ENCODE results near the gene RGPD8.
"Not testable (repeated sequence)": the region's sequence is repeated elsewhere in the genome, so short reads cannot be mapped to it uniquely, and the experiment has no call there.

The RGPD8 gene

DNA sequence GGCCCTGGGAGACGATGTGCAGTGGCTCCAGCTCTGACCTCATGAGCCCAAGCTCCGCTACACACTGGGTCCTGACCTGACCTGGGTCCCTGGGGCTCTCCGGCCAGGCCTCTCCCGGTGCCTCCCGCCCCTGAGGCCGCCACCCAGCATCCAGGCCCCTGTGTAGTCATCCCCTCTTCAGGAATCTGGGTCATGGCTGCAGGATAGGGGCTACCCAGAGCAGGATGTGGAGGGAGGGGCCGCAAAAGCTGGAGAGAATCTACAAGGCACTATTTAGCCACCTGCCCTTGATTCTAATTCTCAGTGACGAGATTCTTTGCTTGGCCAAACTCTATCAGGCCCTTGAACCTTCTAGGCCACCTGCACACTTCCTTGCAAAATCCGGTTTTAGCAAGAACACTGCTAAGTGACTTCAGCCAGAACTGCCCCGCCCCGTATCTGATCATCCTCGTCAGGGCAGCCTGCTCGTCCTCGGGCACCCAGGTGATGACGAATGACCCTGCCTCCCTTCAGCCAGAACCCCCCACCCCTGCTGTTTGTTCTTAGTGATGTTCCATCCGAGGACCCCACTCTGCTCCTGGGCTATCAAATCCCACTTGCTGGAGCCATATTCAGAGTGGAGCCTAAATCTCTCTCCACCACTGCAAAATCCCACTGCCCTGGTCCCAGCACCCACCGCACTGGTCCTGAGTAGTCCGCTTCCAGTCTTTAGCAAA lies 2.4 kb upstream of the RGPD8 start:
- no CpG with 5 or more reads among the region's 18 CpGs for WGBS (ENCODE audit: insufficient coverage, insufficient read length)
- H3K4me3 ChIP-seq (ENCODE audit: low read length); H3K27ac ChIP-seq (ENCODE audit: low read length); H3K4me1 ChIP-seq (ENCODE audit: control insufficient read depth, insufficient read depth, low read length); H3K27me3 ChIP-seq (ENCODE audit: control insufficient read depth, insufficient read depth, low read length); DNase-seq (ENCODE audit: low read depth, low spot score); H3K9me3 ChIP-seq (ENCODE audit: control insufficient read depth, insufficient read depth, low read length); H3K36me3 ChIP-seq (ENCODE audit: control insufficient read depth, insufficient read depth, low read length): not testable (repeated sequence)

DNA sequence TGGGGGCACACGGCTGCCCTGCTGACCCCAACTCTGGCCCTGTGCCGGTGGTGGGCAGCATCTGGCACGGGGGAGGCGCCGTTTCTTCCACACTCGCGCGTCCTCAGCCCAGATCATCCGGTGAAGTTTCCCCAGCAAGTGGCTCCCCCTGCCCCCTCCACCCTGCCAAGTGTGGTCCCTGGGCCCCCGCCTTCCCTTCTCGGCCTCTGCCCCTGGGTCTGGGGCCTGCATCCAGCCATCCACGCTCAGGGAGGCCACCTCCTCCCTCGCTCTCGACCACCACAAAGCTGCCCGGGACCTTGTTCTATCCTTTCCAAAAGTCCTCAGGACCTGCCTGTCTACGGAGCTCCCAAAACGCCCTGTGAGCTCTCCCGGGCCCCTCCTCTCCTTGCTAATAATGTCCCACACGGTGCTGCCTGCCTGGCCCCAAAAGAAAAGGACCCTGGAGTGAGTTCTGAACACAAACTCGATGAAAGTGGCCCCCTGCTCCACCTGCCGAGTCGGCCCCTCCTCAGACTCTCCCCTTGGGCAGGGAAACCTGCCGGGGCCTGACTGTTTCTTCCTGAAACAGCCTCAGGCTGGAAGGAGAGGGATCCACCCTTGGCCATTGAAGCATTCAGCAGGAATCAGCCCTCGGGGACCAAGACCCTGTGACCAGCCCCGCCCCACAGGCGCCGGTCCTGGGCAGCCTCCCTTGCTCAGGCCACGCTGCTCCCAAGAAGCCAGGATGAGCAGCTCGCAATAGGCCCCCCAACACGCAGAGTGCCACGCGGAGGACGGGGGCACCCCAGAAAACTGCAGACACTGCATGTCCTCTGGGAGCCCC lies 1.7 kb upstream of the RGPD8 start:
- no CpG with 5 or more reads among the region's 33 CpGs for WGBS (ENCODE audit: insufficient coverage, insufficient read length)
- not testable (repeated sequence) for H3K4me3 ChIP-seq (ENCODE audit: low read length); H3K4me1 ChIP-seq (ENCODE audit: control insufficient read depth, insufficient read depth, low read length); H3K36me3 ChIP-seq (ENCODE audit: control insufficient read depth, insufficient read depth, low read length); H3K27ac ChIP-seq (ENCODE audit: low read length); H3K9me3 ChIP-seq (ENCODE audit: control insufficient read depth, insufficient read depth, low read length); H3K27me3 ChIP-seq (ENCODE audit: control insufficient read depth, insufficient read depth, low read length); DNase-seq (ENCODE audit: low read depth, low spot score)

DNA sequence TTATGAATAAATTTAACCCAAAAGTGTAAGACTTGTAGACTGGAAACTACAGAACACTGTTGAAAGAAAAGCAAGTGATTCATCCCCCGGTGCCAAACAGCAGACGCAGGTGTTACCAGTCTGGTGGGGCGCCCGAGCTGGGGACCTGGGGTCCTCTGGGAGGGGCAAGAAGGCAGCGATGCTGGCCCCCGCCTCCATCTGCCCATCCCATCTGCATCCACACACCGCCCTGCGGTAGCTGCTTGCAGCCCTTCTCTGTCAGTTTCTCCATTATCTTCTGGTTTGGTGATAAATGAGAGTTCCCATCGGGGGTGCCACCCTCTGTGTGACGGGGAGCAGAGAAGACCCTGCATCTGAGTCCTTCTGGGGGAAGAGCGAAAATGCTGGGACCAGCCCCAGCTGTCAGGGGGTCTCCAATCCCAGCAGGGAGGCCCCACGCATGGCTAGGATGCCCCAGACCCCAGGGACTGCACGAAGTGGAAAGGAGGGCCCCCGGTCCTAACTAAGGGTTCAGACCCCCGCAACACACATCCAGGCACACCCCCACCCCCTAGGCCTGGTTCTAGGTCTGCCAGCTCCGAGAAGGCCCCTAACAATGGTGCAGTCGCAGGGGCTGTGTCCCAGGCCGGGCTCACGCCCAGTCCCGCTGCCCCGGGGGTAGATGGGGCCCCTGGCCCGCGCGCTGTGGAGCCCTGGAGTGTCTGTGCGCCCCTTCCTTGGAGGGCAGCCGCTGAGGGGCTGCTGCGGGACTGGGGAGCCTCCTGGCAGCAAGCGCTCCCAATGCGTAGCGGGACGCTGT lies 686 bp upstream of the RGPD8 start:
- Histone ChIP-seq H3K4me3 (ENCODE audit: low read length) (no peak overlapping the region), H3K9me3 (ENCODE audit: control insufficient read depth, insufficient read depth, low read length) (no peaks in the 10 kb centered on the region), H3K4me1 (ENCODE audit: control insufficient read depth, insufficient read depth, low read length) (no peaks in the 10 kb centered on the region; the same call in 1 of the 2 replicates), H3K27ac (ENCODE audit: low read length) (no peak overlapping the region), H3K27me3 (ENCODE audit: control insufficient read depth, insufficient read depth, low read length) (no peaks in the 10 kb centered on the region), H3K36me3 (ENCODE audit: control insufficient read depth, insufficient read depth, low read length) (no peaks in the 10 kb centered on the region)
- DNase-seq (ENCODE audit: low read depth, low spot score): no peak
- WGBS (ENCODE audit: insufficient coverage, insufficient read length): no CpG with 5 or more reads among the region's 31 CpGs

DNA sequence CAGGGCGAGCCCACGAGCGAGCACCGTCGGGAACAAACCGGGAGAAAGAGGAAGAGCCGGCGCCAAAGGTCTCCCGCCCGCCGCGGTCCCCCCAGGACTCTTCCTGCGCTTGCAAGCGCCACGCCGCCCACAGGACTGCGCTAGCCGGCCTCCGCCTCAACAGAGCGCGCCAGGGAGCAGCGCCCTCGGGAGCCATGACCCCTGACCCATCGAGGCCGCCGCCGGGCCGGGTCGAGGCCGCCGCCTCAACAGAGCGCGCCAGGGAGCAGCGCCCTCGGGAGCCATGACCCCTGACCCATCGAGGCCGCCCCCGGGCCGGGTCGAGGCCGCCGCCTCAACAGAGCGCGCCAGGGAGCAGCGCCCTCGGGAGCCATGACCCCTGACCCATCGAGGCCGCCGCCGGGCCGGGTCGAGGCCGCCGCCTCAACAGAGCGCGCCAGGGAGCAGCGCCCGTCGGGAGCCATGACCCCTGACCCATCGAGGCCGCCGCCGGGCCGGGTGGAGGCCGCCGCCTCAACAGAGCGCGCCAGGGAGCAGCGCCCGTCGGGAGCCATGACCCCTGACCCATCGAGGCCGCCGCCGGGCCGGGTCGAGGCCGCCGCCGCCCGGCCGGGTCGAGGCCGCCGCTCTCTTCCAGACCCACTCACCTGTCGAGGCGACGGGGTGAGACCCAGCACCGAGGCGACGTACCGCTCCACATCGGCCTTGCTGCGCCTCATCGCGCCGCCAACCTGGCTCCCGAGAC lies 538 bp downstream of the RGPD8 start:
- H3K27ac ChIP-seq (ENCODE audit: low read length); H3K9me3 ChIP-seq (ENCODE audit: control insufficient read depth, insufficient read depth, low read length); H3K36me3 ChIP-seq (ENCODE audit: control insufficient read depth, insufficient read depth, low read length); H3K4me1 ChIP-seq (ENCODE audit: control insufficient read depth, insufficient read depth, low read length); DNase-seq (ENCODE audit: low read depth, low spot score); H3K27me3 ChIP-seq (ENCODE audit: control insufficient read depth, insufficient read depth, low read length): not testable (repeated sequence)
- H3K4me3 ChIP-seq (ENCODE audit: low read length): peak overlapping the region; percentile 47; the same call in 1 of the 2 replicates
- no CpG with 5 or more reads among the region's 98 CpGs for WGBS (ENCODE audit: insufficient coverage, insufficient read length)

DNA sequence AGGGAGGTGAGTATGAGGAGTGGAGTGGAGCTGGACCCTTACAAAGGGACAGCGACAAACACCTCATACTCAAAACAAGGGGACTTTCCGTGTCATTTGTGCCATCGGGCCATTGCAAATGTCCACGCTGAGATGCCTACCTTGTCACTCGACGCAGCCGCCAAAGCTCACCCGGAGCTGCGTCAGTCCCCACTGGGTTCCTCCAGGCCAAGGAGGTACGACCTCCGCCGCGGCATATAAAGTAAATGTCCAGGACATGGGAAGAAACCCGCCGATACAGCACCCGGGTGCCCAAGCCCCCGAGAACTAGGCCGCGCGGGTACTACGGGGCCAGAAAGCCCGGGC lies 1.1 kb downstream of the RGPD8 start:
- H3K4me3 ChIP-seq (ENCODE audit: low read length): peak overlapping the region; percentile 47; the same call in 1 of the 2 replicates
- H3K36me3 ChIP-seq (ENCODE audit: control insufficient read depth, insufficient read depth, low read length); H3K27me3 ChIP-seq (ENCODE audit: control insufficient read depth, insufficient read depth, low read length); H3K9me3 ChIP-seq (ENCODE audit: control insufficient read depth, insufficient read depth, low read length); H3K27ac ChIP-seq (ENCODE audit: low read length); H3K4me1 ChIP-seq (ENCODE audit: control insufficient read depth, insufficient read depth, low read length); DNase-seq (ENCODE audit: low read depth, low spot score): not testable (repeated sequence)
- WGBS (ENCODE audit: insufficient coverage, insufficient read length): no CpG with 5 or more reads among the region's 22 CpGs

DNA sequence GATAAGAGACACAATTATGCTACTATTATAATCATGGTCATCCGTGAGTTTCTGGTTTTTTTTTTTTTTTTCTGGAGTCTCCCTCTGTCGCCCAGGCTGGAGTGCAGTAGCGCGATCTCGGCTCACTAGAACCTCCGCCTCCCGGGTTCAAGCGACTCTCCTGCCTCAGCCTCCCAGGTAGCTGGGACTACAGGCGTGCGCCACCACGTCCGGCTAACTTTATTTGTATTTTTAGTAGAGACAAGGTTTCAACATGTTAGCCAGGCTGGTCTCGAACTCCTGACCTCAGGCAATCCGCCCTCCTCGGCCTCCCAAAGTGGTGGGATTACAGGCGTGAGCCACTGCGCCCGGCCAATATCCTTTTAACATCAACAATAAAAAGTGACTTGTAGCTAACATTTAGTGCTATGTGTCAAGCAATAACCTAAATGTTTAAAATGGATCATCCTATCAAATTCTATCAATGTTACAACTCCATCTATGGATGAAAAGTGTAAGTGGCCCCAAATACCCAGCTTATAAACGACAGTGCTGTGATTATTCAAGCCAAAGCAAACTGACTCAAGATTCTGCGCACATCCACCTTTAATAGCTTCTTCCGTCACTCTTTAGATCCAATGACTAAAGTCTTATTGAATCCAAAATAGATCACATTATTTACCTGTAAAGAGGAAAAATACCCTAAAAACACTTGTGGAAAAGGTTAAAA lies 1.7 kb downstream of the RGPD8 start:
- H3K27me3 ChIP-seq (ENCODE audit: control insufficient read depth, insufficient read depth, low read length); H3K36me3 ChIP-seq (ENCODE audit: control insufficient read depth, insufficient read depth, low read length); H3K4me1 ChIP-seq (ENCODE audit: control insufficient read depth, insufficient read depth, low read length); H3K27ac ChIP-seq (ENCODE audit: low read length); H3K4me3 ChIP-seq (ENCODE audit: low read length); H3K9me3 ChIP-seq (ENCODE audit: control insufficient read depth, insufficient read depth, low read length); DNase-seq (ENCODE audit: low read depth, low spot score): not testable (repeated sequence)
- WGBS (ENCODE audit: insufficient coverage, insufficient read length): no CpG with 5 or more reads among the region's 21 CpGs

DNA sequence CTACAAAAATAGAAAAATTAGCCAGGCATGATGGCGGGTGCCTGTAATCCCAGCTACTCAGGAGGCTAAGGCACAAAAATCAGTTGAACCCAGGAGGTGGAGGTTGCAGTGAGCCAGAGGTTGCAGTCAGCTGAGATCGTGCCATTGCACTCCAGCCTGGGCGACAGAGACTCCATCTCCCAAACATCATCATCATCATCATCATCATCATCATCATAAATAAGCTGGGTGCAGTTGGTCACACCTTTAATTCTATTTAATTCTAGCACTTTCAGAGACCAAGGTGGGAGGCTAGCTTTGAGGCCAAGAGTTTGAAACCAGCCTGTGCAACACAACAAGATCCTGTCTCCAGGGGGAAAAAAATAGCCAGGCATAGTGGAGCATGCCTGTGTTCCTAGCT lies 8.9 kb downstream of the RGPD8 start:
- not testable (repeated sequence) for H3K36me3 ChIP-seq (ENCODE audit: control insufficient read depth, insufficient read depth, low read length); DNase-seq (ENCODE audit: low read depth, low spot score); H3K9me3 ChIP-seq (ENCODE audit: control insufficient read depth, insufficient read depth, low read length); H3K4me3 ChIP-seq (ENCODE audit: low read length); H3K4me1 ChIP-seq (ENCODE audit: control insufficient read depth, insufficient read depth, low read length); H3K27ac ChIP-seq (ENCODE audit: low read length); H3K27me3 ChIP-seq (ENCODE audit: control insufficient read depth, insufficient read depth, low read length)
- WGBS (ENCODE audit: insufficient coverage, insufficient read length): no CpG with 5 or more reads among the region's 3 CpGs

DNA sequence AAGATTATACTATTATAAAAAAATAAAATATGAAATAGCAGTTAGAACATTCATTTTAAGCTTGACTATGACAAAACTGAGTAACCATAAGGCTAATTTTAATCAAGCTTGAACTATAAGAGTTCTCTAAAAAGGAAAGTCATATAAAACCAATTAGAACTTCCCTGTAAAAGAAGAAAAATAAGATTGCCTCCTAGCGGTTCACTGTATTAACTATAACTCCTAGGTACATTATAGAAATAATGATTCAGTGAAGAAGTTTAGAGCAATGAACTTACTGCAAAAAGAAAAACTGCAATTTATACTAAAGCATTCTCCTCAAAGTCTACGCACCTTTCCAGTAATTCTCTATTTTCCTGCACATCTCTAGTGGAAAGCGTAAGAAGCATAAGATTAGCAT lies 16.6 kb downstream of the RGPD8 start:
- not testable (repeated sequence) for H3K4me3 ChIP-seq (ENCODE audit: low read length); H3K4me1 ChIP-seq (ENCODE audit: control insufficient read depth, insufficient read depth, low read length); H3K27me3 ChIP-seq (ENCODE audit: control insufficient read depth, insufficient read depth, low read length); H3K27ac ChIP-seq (ENCODE audit: low read length); DNase-seq (ENCODE audit: low read depth, low spot score); H3K9me3 ChIP-seq (ENCODE audit: control insufficient read depth, insufficient read depth, low read length); H3K36me3 ChIP-seq (ENCODE audit: control insufficient read depth, insufficient read depth, low read length)
- no CpG with 5 or more reads among the region's 3 CpGs for WGBS (ENCODE audit: insufficient coverage, insufficient read length)

DNA sequence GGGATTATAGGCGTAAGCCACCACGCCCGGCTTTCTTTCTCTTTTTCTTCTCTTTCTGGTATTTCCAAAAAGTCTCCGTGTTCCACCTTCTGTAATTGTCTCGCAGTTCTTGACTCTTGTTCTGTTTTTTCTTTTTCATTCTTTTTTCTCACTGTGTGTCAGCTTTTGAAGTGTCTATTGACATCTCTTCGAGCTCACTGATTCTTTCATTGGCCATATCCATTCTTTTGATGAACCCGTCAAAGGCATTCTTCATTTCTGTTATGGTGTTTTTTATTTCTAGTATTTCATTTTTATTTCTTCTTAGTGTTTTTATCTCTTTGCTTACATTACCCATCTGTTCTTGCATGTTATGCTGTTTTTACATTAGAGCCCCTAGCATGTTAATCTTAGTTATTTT lies 73.4 kb downstream of the RGPD8 start:
- not testable (repeated sequence) for H3K36me3 ChIP-seq (ENCODE audit: control insufficient read depth, insufficient read depth, low read length); H3K27me3 ChIP-seq (ENCODE audit: control insufficient read depth, insufficient read depth, low read length); DNase-seq (ENCODE audit: low read depth, low spot score); H3K9me3 ChIP-seq (ENCODE audit: control insufficient read depth, insufficient read depth, low read length); H3K4me1 ChIP-seq (ENCODE audit: control insufficient read depth, insufficient read depth, low read length); H3K27ac ChIP-seq (ENCODE audit: low read length); H3K4me3 ChIP-seq (ENCODE audit: low read length)
- WGBS (ENCODE audit: insufficient coverage, insufficient read length): no CpG with 5 or more reads among the region's 7 CpGs

All from iPS DF 6.9 (cell line).